Subcutaneous adipose tissue (tissue), 4 donors: ENCODE data around the gene CDSN. TPM values are rescaled to one million over a fixed set of nuclear protein-coding genes. Genes with fewer than 3 reads are reported as not detected.

Source experiments
- CTCF ChIP-seq: fragments of 450-650 bp; IDR thresholded peaks from one replicate; pipeline ENCODE4 v1.5.1; 2016; ENCODE audit warnings: low read depth, mild to moderate bottlenecking, control low read depth, antibody characterized with exemption, moderate library complexity
- total RNA-seq, 4 donors: library from RNA; depleted of rRNA; stranded (reverse); fragments of >200 nt; gene quantifications; one replicate each; pipeline ENCODE4 v1.1.0, GENCODE V29; 2016

Gene CDSN
- total RNA-seq, 4 donors from 2014 or later: not detected

- TF ChIP-seq CTCF: no peak
Observed at GRCh38 chr6:31161216-31162126, 41.2 kb upstream of the CDSN start.

GRCh38 chr6:31158863-31159855, 38.9 kb upstream of the CDSN start:
- TF ChIP-seq CTCF: no peak

GRCh38 chr6:31158140-31158862, 38.1 kb upstream of the CDSN start, which contains the start of gene TCF19:
TSS of gene TCF19 (plus strand) at chr6:31158589. CDS start at chr6:31159470, 881 bp downstream.
- no peak for TF ChIP-seq CTCF

GRCh38 chr6:31157513-31158139, 37.4 kb upstream of the CDSN start, which contains the start of gene CCHCR1:
TSS of gene CCHCR1 (minus strand) at chr6:31157802. CDS start at chr6:31157600, 202 bp downstream.
- TF ChIP-seq CTCF: no peak

GRCh38 chr6:31156641-31157040, 36.4 kb upstream of the CDSN start:
- TF ChIP-seq CTCF: no peak

- no peak for TF ChIP-seq CTCF
Observed at GRCh38 chr6:31154436-31154835, 34.2 kb upstream of the CDSN start.
